Measurements from ENCODE around the gene CIB4.

GRCh38 chr2:26636935-26637334 lies 4.2 kb downstream of the CIB4 start:
- TF ChIP-seq, protein P1, sequence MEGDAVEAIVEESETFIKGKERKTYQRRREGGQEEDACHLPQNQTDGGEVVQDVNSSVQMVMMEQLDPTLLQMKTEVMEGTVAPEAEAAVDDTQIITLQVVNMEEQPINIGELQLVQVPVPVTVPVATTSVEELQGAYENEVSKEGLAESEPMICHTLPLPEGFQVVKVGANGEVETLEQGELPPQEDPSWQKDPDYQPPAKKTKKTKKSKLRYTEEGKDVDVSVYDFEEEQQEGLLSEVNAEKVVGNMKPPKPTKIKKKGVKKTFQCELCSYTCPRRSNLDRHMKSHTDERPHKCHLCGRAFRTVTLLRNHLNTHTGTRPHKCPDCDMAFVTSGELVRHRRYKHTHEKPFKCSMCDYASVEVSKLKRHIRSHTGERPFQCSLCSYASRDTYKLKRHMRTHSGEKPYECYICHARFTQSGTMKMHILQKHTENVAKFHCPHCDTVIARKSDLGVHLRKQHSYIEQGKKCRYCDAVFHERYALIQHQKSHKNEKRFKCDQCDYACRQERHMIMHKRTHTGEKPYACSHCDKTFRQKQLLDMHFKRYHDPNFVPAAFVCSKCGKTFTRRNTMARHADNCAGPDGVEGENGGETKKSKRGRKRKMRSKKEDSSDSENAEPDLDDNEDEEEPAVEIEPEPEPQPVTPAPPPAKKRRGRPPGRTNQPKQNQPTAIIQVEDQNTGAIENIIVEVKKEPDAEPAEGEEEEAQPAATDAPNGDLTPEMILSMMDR (IDR thresholded peaks at IDR 0.05), result no peak
- TF ChIP-seq POLR2AphosphoS5 (IDR thresholded peaks at IDR 0.05), result no peak
- TF ChIP-seq POLR2A (IDR thresholded peaks at IDR 0.05), result no peak

Data from prostate gland (tissue), 2 donors.